ENCODE data around the gene GART. TPM values are rescaled to one million over a fixed set of nuclear protein-coding genes. Genes with fewer than 3 reads are reported as not detected.

Gene GART
- total RNA-seq, 2 experiments from 2014 or later, result 224 to 232 TPM

DNA sequence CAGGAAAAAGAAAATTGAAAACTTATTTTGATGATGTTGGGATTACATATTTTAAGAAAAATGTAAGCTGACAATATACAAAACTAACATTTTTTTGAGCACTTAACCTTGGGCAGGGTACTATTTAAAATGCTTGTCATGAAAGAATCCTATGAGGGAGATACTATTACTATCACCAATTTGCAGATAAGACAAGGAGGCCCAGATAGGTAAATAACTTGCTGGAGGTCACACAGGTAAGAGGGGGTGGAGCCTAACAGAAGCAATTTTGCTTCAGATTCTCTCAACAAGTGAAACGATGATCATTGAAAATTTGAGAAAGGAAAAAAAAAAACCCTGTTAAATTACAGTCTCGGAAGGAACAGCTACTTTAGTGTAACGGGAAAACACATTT is 1.2 kb downstream of the GART start:
- CTCF ChIA-PET, result no interaction called here
- H3K4me3 Mint-ChIP-seq, result peak overlapping the region; percentile 86
- H3K27me3 Mint-ChIP-seq, result no peaks in the 10 kb centered on the region
- DNase-seq (no peak), ATAC-seq (no peak)
- peaks cover 28% of the 10 kb centered on the region for H3K4me1 Mint-ChIP-seq (ENCODE audit: low read depth)
- peaks cover 67% of the 10 kb centered on the region for H3K36me3 Mint-ChIP-seq (ENCODE audit: low read depth)
- no peaks in the 10 kb centered on the region for H3K9me3 Mint-ChIP-seq
- POLR2A ChIA-PET, result interaction anchor here (0.7 to 4.7 kb wide), 6 partner anchors 11 to 1097 kb away, joined by 3 to 44 read pairs (median 4); partner anchors contain the start of gene TMEM50B
- H3K27ac Mint-ChIP-seq, result peak overlapping the region; percentile 100
- TF ChIP-seq, protein P1, sequence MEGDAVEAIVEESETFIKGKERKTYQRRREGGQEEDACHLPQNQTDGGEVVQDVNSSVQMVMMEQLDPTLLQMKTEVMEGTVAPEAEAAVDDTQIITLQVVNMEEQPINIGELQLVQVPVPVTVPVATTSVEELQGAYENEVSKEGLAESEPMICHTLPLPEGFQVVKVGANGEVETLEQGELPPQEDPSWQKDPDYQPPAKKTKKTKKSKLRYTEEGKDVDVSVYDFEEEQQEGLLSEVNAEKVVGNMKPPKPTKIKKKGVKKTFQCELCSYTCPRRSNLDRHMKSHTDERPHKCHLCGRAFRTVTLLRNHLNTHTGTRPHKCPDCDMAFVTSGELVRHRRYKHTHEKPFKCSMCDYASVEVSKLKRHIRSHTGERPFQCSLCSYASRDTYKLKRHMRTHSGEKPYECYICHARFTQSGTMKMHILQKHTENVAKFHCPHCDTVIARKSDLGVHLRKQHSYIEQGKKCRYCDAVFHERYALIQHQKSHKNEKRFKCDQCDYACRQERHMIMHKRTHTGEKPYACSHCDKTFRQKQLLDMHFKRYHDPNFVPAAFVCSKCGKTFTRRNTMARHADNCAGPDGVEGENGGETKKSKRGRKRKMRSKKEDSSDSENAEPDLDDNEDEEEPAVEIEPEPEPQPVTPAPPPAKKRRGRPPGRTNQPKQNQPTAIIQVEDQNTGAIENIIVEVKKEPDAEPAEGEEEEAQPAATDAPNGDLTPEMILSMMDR (IDR thresholded peaks at IDR 0.05), result no peak
- intact Hi-C loops (cut with micrococcal nuclease), result loop anchor here (5.0 kb wide), 2 partner anchors 48 to 63 kb away; partner anchors contain the start of genes DNAJC28 and TMEM50B

DNA sequence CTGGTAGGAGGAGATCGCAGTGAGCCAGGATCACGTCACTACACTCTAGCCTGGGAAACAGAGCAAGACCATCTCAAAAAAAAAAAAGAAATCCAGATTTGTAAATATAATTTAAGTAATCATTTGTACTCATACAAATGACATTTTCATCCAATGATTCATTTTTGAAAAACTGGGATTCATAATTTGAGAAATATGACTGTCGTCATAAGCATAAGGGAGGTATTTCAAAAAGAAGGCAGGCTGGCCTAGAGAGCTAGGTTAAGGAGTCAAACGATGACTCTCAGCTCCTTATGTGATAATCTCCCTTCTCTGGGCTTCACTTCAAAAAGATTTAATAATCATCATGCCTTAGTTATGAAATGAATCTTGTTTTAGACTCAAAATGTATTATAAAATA is 2.3 kb downstream of the GART start:
- Mint-ChIP-seq H3K27ac (no peak overlapping the region), H3K4me1 (ENCODE audit: low read depth) (peaks cover 24% of the 10 kb centered on the region), H3K4me3 (peak overlapping the region; percentile 86), H3K27me3 (no peaks in the 10 kb centered on the region), H3K9me3 (no peaks in the 10 kb centered on the region), H3K36me3 (ENCODE audit: low read depth) (peaks cover 73% of the 10 kb centered on the region)
- CTCF ChIA-PET, result interaction anchor here (0.7 kb wide), 1 partner anchor 15 kb away, joined by 3 read pairs; no protein-coding TSS in a partner anchor
- TF ChIP-seq, protein P1 (IDR thresholded peaks at IDR 0.05), result no peak
- ATAC-seq (no peak), DNase-seq (no peak)
- POLR2A ChIA-PET, result interaction anchor here (0.6 to 4.1 kb wide), 3 partner anchors 12 to 39 kb away, joined by 3 to 32 read pairs (median 4); no protein-coding TSS in a partner anchor
- intact Hi-C loops (cut with micrococcal nuclease), result loop anchor here (5.0 kb wide), 2 partner anchors 47 to 62 kb away; partner anchors contain the start of genes DNAJC28 and TMEM50B

DNA sequence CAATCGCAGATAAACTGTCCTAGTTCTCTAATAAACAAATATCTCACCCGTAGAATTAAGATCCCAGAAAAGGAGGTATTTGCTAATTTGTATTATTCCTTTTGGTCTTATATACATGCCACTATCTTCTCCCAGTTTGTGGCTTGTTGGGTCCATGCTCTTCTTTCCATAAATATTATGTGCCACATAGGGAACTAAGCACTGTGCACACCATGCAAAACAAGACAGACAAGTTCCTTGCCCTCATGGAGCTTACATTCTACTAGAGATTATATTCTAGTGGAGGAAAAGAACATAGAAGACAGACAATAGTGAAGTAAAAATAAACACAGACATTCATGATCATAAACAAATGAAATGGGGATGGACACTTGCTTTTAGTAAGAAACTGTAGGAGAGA is 4.7 kb downstream of the GART start:
- peaks cover 26% of the 10 kb centered on the region for H3K4me1 Mint-ChIP-seq (ENCODE audit: low read depth)
- H3K4me3 Mint-ChIP-seq, result no peak overlapping the region
- TF ChIP-seq, protein P1 (IDR thresholded peaks at IDR 0.05), result no peak
- ChIA-PET CTCF (interaction anchor here (0.8 to 1.9 kb wide), 3 partner anchors 24 to 69 kb away, joined by 4 to 7 read pairs (median 4); partner anchors contain the start of gene DONSON), POLR2A (interaction anchor here (0.6 to 2.1 kb wide), 7 partner anchors 8 to 75 kb away, joined by 3 to 7 read pairs (median 4); partner anchors contain the start of gene DNAJC28)
- H3K27ac Mint-ChIP-seq, result peak overlapping the region; percentile 13
- H3K36me3 Mint-ChIP-seq (ENCODE audit: low read depth), result peaks cover 75% of the 10 kb centered on the region
- no peaks in the 10 kb centered on the region for H3K9me3 Mint-ChIP-seq
- H3K27me3 Mint-ChIP-seq, result no peaks in the 10 kb centered on the region
- ATAC-seq (no peak), DNase-seq (no peak)
- intact Hi-C loops (cut with micrococcal nuclease), result no loop called here

DNA sequence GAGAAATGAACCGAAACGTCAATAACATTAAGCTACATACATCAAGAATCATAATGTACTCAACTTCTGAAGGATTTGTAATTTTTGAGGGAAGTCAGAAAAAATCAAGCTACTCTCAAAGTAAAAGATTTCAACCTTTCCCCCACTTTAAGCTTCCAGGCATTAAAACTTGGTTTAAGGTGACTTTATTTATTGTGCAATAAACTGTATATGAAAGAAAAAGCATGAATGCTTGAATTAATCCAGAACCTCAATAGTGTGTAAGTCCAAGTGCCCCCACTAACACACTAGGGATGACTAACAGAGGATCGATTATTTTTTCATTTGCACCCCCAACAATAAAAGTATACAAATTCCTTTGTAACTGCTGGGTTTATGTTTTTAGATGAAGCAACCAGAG is 10.9 kb downstream of the GART start:
- Mint-ChIP-seq H3K9me3 (no peaks in the 10 kb centered on the region), H3K27me3 (no peaks in the 10 kb centered on the region), H3K4me3 (no peak overlapping the region), H3K4me1 (ENCODE audit: low read depth) (peaks cover 2% of the 10 kb centered on the region), H3K27ac (no peak overlapping the region), H3K36me3 (ENCODE audit: low read depth) (peaks cover 67% of the 10 kb centered on the region)
- ATAC-seq, result no peak
- no peak for DNase-seq
- intact Hi-C loops (cut with micrococcal nuclease), result no loop called here
- TF ChIP-seq, protein P1 (IDR thresholded peaks at IDR 0.05), result no peak
- CTCF ChIA-PET, result interaction anchor here (0.7 to 1.0 kb wide), 2 partner anchors 13 to 24 kb away, joined by 3 to 4 read pairs; no protein-coding TSS in a partner anchor
- POLR2A ChIA-PET, result interaction anchor here (0.7 to 1.1 kb wide), 2 partner anchors 18 to 25 kb away, joined by 3 to 4 read pairs; no protein-coding TSS in a partner anchor

DNA sequence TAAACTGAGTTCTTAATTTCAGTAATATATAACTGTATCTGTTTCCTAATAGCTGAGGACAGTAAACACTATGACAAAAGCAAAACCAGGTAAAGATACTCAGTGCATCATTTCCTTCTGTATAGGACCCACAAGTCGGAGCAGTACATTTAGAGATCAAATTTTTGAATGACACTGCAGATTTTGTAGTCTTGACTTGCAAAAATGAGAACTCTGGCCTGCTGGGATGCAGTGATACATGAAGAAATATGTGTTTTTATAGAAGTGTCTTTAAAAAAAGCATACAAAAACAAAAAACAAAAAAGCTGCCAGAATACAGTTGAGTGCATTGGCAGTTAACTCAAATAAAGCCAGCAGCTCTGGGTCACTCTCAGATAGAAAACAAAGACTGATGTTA is 19.0 kb downstream of the GART start:
- Mint-ChIP-seq H3K36me3 (ENCODE audit: low read depth) (peaks cover 41% of the 10 kb centered on the region), H3K27me3 (no peaks in the 10 kb centered on the region), H3K27ac (no peak overlapping the region), H3K4me1 (ENCODE audit: low read depth) (no peaks in the 10 kb centered on the region), H3K9me3 (no peaks in the 10 kb centered on the region), H3K4me3 (no peak overlapping the region)
- DNase-seq (no peak), ATAC-seq (no peak)
- intact Hi-C loops (cut with micrococcal nuclease), result no loop called here
- CTCF ChIA-PET, result interaction anchor here (0.9 kb wide), 1 partner anchor 77 kb away, joined by 3 read pairs; no protein-coding TSS in a partner anchor
- POLR2A ChIA-PET, result interaction anchor here (0.6 to 1.0 kb wide), 5 partner anchors 8 to 36 kb away, joined by 3 read pairs; no protein-coding TSS in a partner anchor
- TF ChIP-seq, protein P1 (IDR thresholded peaks at IDR 0.05), result no peak
